ENCODE results near the gene CLEC2L. TPM values are rescaled to one million over a fixed set of nuclear protein-coding genes. Genes with fewer than 3 reads are reported as not detected.

CLEC2L gene
- total RNA-seq, 5 donors from 2014 or later (not counting 1 experiment from before 2014, with no cell fraction given), result not detected

- no peak overlapping the region for H3K27ac Mint-ChIP-seq
- WGBS (ENCODE audit: insufficient coverage), result 100% methylated on average over 2 of the region's 3 CpGs
- peaks cover 0 to 22% of the 10 kb centered on the region in 2 experiments for H3K4me1 ChIP-seq (ENCODE audit: control insufficient read depth in 1 of 2, extremely low read depth in 1 of 2, insufficient read depth in 2 of 2, low read length in 2 of 2)
- H3K4me3 Mint-ChIP-seq, result no peak overlapping the region
- H3K4me3 ChIP-seq (ENCODE audit: control insufficient read depth in 1 of 2, extremely low read depth in 1 of 2, low read length in 1 of 2), result no peak overlapping the region
- H3K27me3 Mint-ChIP-seq, result no peaks in the 10 kb centered on the region
- POLR2A ChIA-PET, result interaction anchor here in 1 of 2 donors (0.6 kb wide), 1 partner anchor 11 kb away, joined by 5 read pairs; no protein-coding TSS in a partner anchor
- H3K36me3 Mint-ChIP-seq, result peaks cover 59% of the 10 kb centered on the region
- no peaks in the 10 kb centered on the region for H3K9me3 ChIP-seq
- ATAC-seq (replicated peaks in 1 of 4) (no peak), DNase-seq (no peak)
- H3K9me3 Mint-ChIP-seq, result no peaks in the 10 kb centered on the region
- no peaks in the 10 kb centered on the region for H3K27me3 ChIP-seq (replicated peaks in 1 of 2; ENCODE audit: control insufficient read depth in 2 of 2, extremely low read depth in 1 of 2, insufficient read depth in 2 of 2, low read length in 1 of 2)
- CTCF ChIA-PET, result no interaction called here
- H3K4me1 Mint-ChIP-seq, result peaks cover 3 to 26% (median 22%) of the 10 kb centered on the region in 3 donors
- H3K27ac ChIP-seq (ENCODE audit: low read length), result no peak overlapping the region
- peaks cover 26 to 27% of the 10 kb centered on the region in 2 donors for H3K36me3 ChIP-seq (ENCODE audit: control insufficient read depth in 2 of 2, extremely low read depth in 1 of 2, insufficient read depth in 1 of 2, low read length in 1 of 2)
These were observed 62.8 kb downstream of the CLEC2L start for GRCh38 chr7:139586286-139586685.

DNA sequence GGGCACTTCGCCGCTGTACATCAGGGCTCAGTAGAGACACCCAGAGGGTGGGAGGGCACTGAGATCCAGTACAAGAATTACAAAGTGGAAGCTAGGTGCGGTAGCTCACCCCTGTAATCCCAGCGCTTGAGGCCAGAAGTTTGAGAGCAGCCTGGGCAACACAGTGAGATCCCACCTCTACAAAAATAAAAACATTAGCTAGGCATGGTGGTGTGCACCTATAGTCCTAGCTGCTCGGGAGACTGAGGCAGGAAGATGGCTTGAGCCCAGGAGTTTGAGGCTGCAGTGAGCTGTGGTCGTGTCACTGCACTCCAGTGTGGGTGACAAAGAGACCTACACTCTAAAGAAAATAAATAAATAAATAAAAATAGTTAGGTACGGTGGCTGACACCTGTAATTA, 64.0 kb downstream of the CLEC2L start:
- H3K27ac Mint-ChIP-seq, result no peak overlapping the region
- peaks cover 62% of the 10 kb centered on the region for H3K36me3 Mint-ChIP-seq
- no peaks in the 10 kb centered on the region for H3K27me3 ChIP-seq (replicated peaks in 1 of 2; ENCODE audit: control insufficient read depth in 2 of 2, extremely low read depth in 1 of 2, insufficient read depth in 2 of 2, low read length in 1 of 2)
- H3K4me3 ChIP-seq (ENCODE audit: control insufficient read depth in 1 of 2, extremely low read depth in 1 of 2, low read length in 1 of 2), result no peak overlapping the region
- 100% methylated on average over 2 of the region's 7 CpGs for WGBS (ENCODE audit: insufficient coverage)
- no peaks in the 10 kb centered on the region for H3K9me3 ChIP-seq
- H3K9me3 Mint-ChIP-seq, result no peaks in the 10 kb centered on the region
- peaks cover 0 to 22% of the 10 kb centered on the region in 2 experiments for H3K4me1 ChIP-seq (ENCODE audit: control insufficient read depth in 1 of 2, extremely low read depth in 1 of 2, insufficient read depth in 2 of 2, low read length in 2 of 2)
- peaks cover 3 to 26% (median 17%) of the 10 kb centered on the region in 3 donors for H3K4me1 Mint-ChIP-seq
- ChIA-PET CTCF (interaction anchor here in 1 of 2 donors (0.7 kb wide), 1 partner anchor 92 kb away, joined by 4 read pairs; no protein-coding TSS in a partner anchor), POLR2A (no interaction called here)
- no peak for ATAC-seq (replicated peaks in 1 of 4)
- DNase-seq, result no peak
- no peak overlapping the region for H3K27ac ChIP-seq (ENCODE audit: low read length)
- peaks cover 18 to 31% of the 10 kb centered on the region in 2 donors for H3K36me3 ChIP-seq (ENCODE audit: control insufficient read depth in 2 of 2, extremely low read depth in 1 of 2, insufficient read depth in 1 of 2, low read length in 1 of 2)
- no peaks in the 10 kb centered on the region for H3K27me3 Mint-ChIP-seq
- H3K4me3 Mint-ChIP-seq, result no peak overlapping the region

- POLR2A ChIA-PET, result no interaction called here
- Histone ChIP-seq H3K4me1 (ENCODE audit: control insufficient read depth in 1 of 2, extremely low read depth in 1 of 2, insufficient read depth in 2 of 2, low read length in 2 of 2) (peaks cover 0 to 11% of the 10 kb centered on the region in 2 experiments), H3K9me3 (no peaks in the 10 kb centered on the region), H3K36me3 (ENCODE audit: control insufficient read depth in 2 of 2, extremely low read depth in 1 of 2, insufficient read depth in 1 of 2, low read length in 1 of 2) (peaks cover 15 to 31% of the 10 kb centered on the region in 2 donors), H3K27ac (ENCODE audit: low read length) (no peak overlapping the region), H3K27me3 (replicated peaks in 1 of 2; ENCODE audit: control insufficient read depth in 2 of 2, extremely low read depth in 1 of 2, insufficient read depth in 2 of 2, low read length in 1 of 2) (no peaks in the 10 kb centered on the region), H3K4me3 (ENCODE audit: control insufficient read depth in 1 of 2, extremely low read depth in 1 of 2, low read length in 1 of 2) (no peak overlapping the region)
- peaks cover 3 to 16% (median 11%) of the 10 kb centered on the region in 3 donors for H3K4me1 Mint-ChIP-seq
- no peak for DNase-seq
- H3K27ac Mint-ChIP-seq, result no peak overlapping the region
- no peak for ATAC-seq (replicated peaks in 1 of 4)
- 86% methylated on average over 3 of the region's 7 CpGs for WGBS (ENCODE audit: insufficient coverage)
- H3K4me3 Mint-ChIP-seq, result no peak overlapping the region
- H3K9me3 Mint-ChIP-seq, result no peaks in the 10 kb centered on the region
- CTCF ChIA-PET, result interaction anchor here in 1 of 2 donors (1.2 kb wide), 2 partner anchors 14 to 57 kb away, joined by 3 to 4 read pairs; no protein-coding TSS in a partner anchor
- peaks cover 64% of the 10 kb centered on the region for H3K36me3 Mint-ChIP-seq
- H3K27me3 Mint-ChIP-seq, result no peaks in the 10 kb centered on the region
These were observed 65.1 kb downstream of the CLEC2L start for GRCh38 chr7:139588632-139589031.

- no peaks in the 10 kb centered on the region for H3K27me3 ChIP-seq (replicated peaks in 1 of 2; ENCODE audit: control insufficient read depth in 2 of 2, extremely low read depth in 1 of 2, insufficient read depth in 2 of 2, low read length in 1 of 2)
- CTCF ChIA-PET, result interaction anchor here (0.6 to 1.2 kb wide), 4 partner anchors 13 to 453 kb away, joined by 3 to 4 read pairs (median 3); no protein-coding TSS in a partner anchor
- POLR2A ChIA-PET, result interaction anchor here (0.6 to 0.7 kb wide), 5 partner anchors 12 to 202 kb away, joined by 4 to 6 read pairs (median 4); no protein-coding TSS in a partner anchor
- Mint-ChIP-seq H3K27ac (no peak overlapping the region), H3K4me1 (peaks cover 0 to 8% (median 2%) of the 10 kb centered on the region in 3 donors), H3K36me3 (peaks cover 65% of the 10 kb centered on the region), H3K4me3 (no peak overlapping the region), H3K27me3 (no peaks in the 10 kb centered on the region), H3K9me3 (no peaks in the 10 kb centered on the region)
- peaks cover 0 to 3% of the 10 kb centered on the region in 2 experiments for H3K4me1 ChIP-seq (ENCODE audit: control insufficient read depth in 1 of 2, extremely low read depth in 1 of 2, insufficient read depth in 2 of 2, low read length in 2 of 2)
- ATAC-seq (replicated peaks in 1 of 4) (no peak), DNase-seq (no peak)
- H3K27ac ChIP-seq (ENCODE audit: low read length), result no peak overlapping the region
- no peak overlapping the region for H3K4me3 ChIP-seq (ENCODE audit: control insufficient read depth in 1 of 2, extremely low read depth in 1 of 2, low read length in 1 of 2)
- WGBS (ENCODE audit: insufficient coverage), result no CpG with 5 or more reads among the region's 1 CpG
- H3K36me3 ChIP-seq (ENCODE audit: control insufficient read depth in 2 of 2, extremely low read depth in 1 of 2, insufficient read depth in 1 of 2, low read length in 1 of 2), result peaks cover 20 to 33% of the 10 kb centered on the region in 2 donors
- no peaks in the 10 kb centered on the region for H3K9me3 ChIP-seq
These were observed 66.0 kb downstream of the CLEC2L start for GRCh38 chr7:139589474-139589873.

GRCh38 chr7:139591550-139592195, 68.2 kb downstream of the CLEC2L start:
- Mint-ChIP-seq H3K9me3 (no peaks in the 10 kb centered on the region), H3K27ac (no peak overlapping the region), H3K4me1 (no peaks in the 10 kb centered on the region), H3K36me3 (peaks cover 67% of the 10 kb centered on the region), H3K4me3 (no peak overlapping the region), H3K27me3 (no peaks in the 10 kb centered on the region)
- Histone ChIP-seq H3K9me3 (no peaks in the 10 kb centered on the region), H3K27ac (ENCODE audit: low read length) (no peak overlapping the region), H3K36me3 (ENCODE audit: control insufficient read depth in 2 of 2, extremely low read depth in 1 of 2, insufficient read depth in 1 of 2, low read length in 1 of 2) (peaks cover 17 to 52% of the 10 kb centered on the region in 2 donors), H3K27me3 (replicated peaks in 1 of 2; ENCODE audit: control insufficient read depth in 2 of 2, extremely low read depth in 1 of 2, insufficient read depth in 2 of 2, low read length in 1 of 2) (no peaks in the 10 kb centered on the region), H3K4me3 (ENCODE audit: control insufficient read depth in 1 of 2, extremely low read depth in 1 of 2, low read length in 1 of 2) (no peak overlapping the region), H3K4me1 (ENCODE audit: control insufficient read depth in 1 of 2, extremely low read depth in 1 of 2, insufficient read depth in 2 of 2, low read length in 2 of 2) (no peaks in the 10 kb centered on the region)
- no peak for DNase-seq
- CTCF ChIA-PET, result interaction anchor here in 1 of 2 donors (2.7 kb wide), 1 partner anchor 10 kb away, joined by 11 read pairs; no protein-coding TSS in a partner anchor
- POLR2A ChIA-PET, result no interaction called here
- no CpG with 5 or more reads among the region's 3 CpGs for WGBS (ENCODE audit: insufficient coverage)
- no peak for ATAC-seq (replicated peaks in 1 of 4)

DNA sequence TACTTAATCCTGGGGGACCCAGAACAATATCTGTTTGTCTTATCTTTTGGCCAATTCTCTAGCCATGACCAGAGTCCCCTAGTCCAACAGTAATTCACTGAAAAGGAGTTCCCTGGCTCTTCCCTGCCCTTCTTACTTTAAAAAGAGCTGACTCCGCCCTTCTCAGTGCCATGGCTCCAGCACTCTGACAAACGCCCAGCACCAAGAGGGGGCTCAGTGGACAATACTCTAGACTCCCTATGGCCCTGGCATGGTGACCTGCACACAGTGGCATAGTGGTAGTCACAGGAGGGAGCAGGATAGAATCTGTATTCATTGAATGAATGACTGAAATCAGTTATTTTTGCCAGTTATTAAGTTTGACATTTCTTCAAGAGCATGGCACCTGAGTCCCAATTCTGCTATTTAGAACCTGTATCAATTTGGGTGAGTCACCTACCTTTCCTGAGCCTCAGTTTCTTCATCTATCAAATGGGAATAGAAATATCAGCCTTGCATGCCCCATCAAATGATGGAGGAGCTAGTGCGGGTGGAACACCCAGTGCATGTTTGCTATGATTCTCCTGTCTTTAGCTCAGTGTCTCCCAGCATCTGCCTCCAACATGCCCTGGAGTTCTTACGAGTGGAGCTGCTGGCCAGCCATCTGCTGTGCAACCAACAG, 69.4 kb downstream of the CLEC2L start:
- Mint-ChIP-seq H3K9me3 (no peaks in the 10 kb centered on the region), H3K4me1 (no peaks in the 10 kb centered on the region), H3K4me3 (no peak overlapping the region), H3K36me3 (peaks cover 67% of the 10 kb centered on the region), H3K27me3 (no peaks in the 10 kb centered on the region), H3K27ac (no peak overlapping the region)
- no peak for DNase-seq
- Histone ChIP-seq H3K27ac (ENCODE audit: low read length) (no peak overlapping the region), H3K27me3 (replicated peaks in 1 of 2; ENCODE audit: control insufficient read depth in 2 of 2, extremely low read depth in 1 of 2, insufficient read depth in 2 of 2, low read length in 1 of 2) (no peaks in the 10 kb centered on the region), H3K9me3 (no peaks in the 10 kb centered on the region), H3K4me3 (ENCODE audit: control insufficient read depth in 1 of 2, extremely low read depth in 1 of 2, low read length in 1 of 2) (no peak overlapping the region), H3K4me1 (ENCODE audit: control insufficient read depth in 1 of 2, extremely low read depth in 1 of 2, insufficient read depth in 2 of 2, low read length in 2 of 2) (no peaks in the 10 kb centered on the region), H3K36me3 (ENCODE audit: control insufficient read depth in 2 of 2, extremely low read depth in 1 of 2, insufficient read depth in 1 of 2, low read length in 1 of 2) (peaks cover 15 to 58% of the 10 kb centered on the region in 2 donors)
- WGBS (ENCODE audit: insufficient coverage), result 93% methylated on average over 4 of the region's 4 CpGs
- POLR2A ChIA-PET, result no interaction called here
- CTCF ChIA-PET, result interaction anchor here in 1 of 2 donors (2.7 kb wide), 1 partner anchor 9 kb away, joined by 11 read pairs; no protein-coding TSS in a partner anchor
- no peak for ATAC-seq (replicated peaks in 1 of 4)

All from T-cell (primary cell).